OCI-LY1 (cell line): ENCODE data around the gene FAM156A.

Source experiments
- H2AFZ ChIP-seq: fragments of 200-600 bp; sonication (generic), shearing (Covaris generic); 2 replicates; pipeline ENCODE4 v1.6.0; 2014; ENCODE audit warnings: antibody characterized with exemption, mild to moderate bottlenecking, low read length
- H3F3A ChIP-seq: fragments of 200-600 bp; sonication (generic), shearing (Covaris generic); 2 replicates; pipeline ENCODE4 v1.6.0; 2014; ENCODE audit warnings: mild to moderate bottlenecking, antibody characterized with exemption, low read length, moderate library complexity; ENCODE audit not compliant: insufficient read depth
- H3K27ac ChIP-seq: fragments of 200-600 bp; sonication (generic); 2 replicates; pipeline ENCODE4 v1.5.1; 2014; ENCODE audit warnings: low read length, mixed run types, mild to moderate bottlenecking, low read depth; ENCODE audit not compliant: poor library complexity, severe bottlenecking
- H3K27me3 ChIP-seq: fragments of 200-600 bp; sonication (generic); 2 replicates; pipeline ENCODE4 v1.6.0; 2014; ENCODE audit warnings: antibody characterized with exemption, mild to moderate bottlenecking, low read length, moderate library complexity; ENCODE audit not compliant: insufficient read depth
- H3K36me3 ChIP-seq: fragments of 200-600 bp; sonication (generic); 2 replicates; pipeline ENCODE4 v1.6.1; 2014; ENCODE audit warnings: mild to moderate bottlenecking, antibody characterized with exemption, low read length, moderate library complexity, mixed read lengths; ENCODE audit not compliant: insufficient read depth
- H3K4me1 ChIP-seq: fragments of 200-600 bp; sonication (generic); 2 replicates; pipeline ENCODE4 v1.5.1; 2014; ENCODE audit warnings: mild to moderate bottlenecking, low read length, moderate library complexity; ENCODE audit not compliant: insufficient read depth, severe bottlenecking
- H3K4me2 ChIP-seq: fragments of 200-600 bp; sonication (generic), shearing (Covaris generic); 2 replicates; pipeline ENCODE4 v1.6.1; 2014; ENCODE audit warnings: low read length
- H3K4me3 ChIP-seq: fragments of 200-600 bp; sonication (generic); 2 replicates; pipeline ENCODE4 v1.5.1; 2014; ENCODE audit warnings: low read length, low read depth, mild to moderate bottlenecking, mixed read lengths; ENCODE audit not compliant: poor library complexity, severe bottlenecking
- H3K79me2 ChIP-seq: fragments of 200-600 bp; shearing (Covaris generic); 2 replicates; pipeline ENCODE4 v1.6.1; 2016; ENCODE audit warnings: mixed run types, low read length, mixed read lengths; ENCODE audit not compliant: insufficient read depth
- H3K9ac ChIP-seq: fragments of 200-600 bp; sonication (generic), shearing (Covaris generic); 2 replicates; pipeline ENCODE4 v1.6.1; 2014; ENCODE audit warnings: mild to moderate bottlenecking, low read length, mixed read lengths
- H3K9me2 ChIP-seq: fragments of 200-600 bp; sonication (generic), shearing (Covaris generic); 2 replicates; pipeline ENCODE4 v1.6.1; 2014; ENCODE audit warnings: low read depth, mild to moderate bottlenecking, low read length, mixed read lengths
- H3K9me3 ChIP-seq: fragments of 200-600 bp; shearing (Covaris generic); 2 replicates; pipeline ENCODE4 v1.6.1; 2014; ENCODE audit warnings: low read length, mixed read lengths
- H4K20me1 ChIP-seq: fragments of 200-600 bp; sonication (generic), shearing (Covaris generic); 2 replicates; pipeline ENCODE4 v1.6.0; 2016; ENCODE audit warnings: mild to moderate bottlenecking, low read length; ENCODE audit not compliant: insufficient read depth
- CTCF ChIP-seq: fragments of 200-600 bp; sonication (generic), shearing (Covaris generic); IDR thresholded peaks from 2 replicates; pipeline ENCODE4 v1.5.1; 2017; ENCODE audit warnings: mild to moderate bottlenecking, antibody characterized with exemption, low read length, moderate library complexity, mixed read lengths
- EZH2 ChIP-seq: fragments of 200-600 bp; sonication (generic), shearing (Covaris generic); IDR thresholded peaks from 2 replicates; pipeline ENCODE4 v1.8.0; 2017; ENCODE audit warnings: borderline replicate concordance, mixed run types, mild to moderate bottlenecking, antibody characterized with exemption, low read length, moderate library complexity, mixed read lengths

Gene FAM156A

GRCh38 chrX:53003111-53003510 lies 44.8 kb upstream of the FAM156A start:
- H3K4me1 ChIP-seq, result peaks cover 12% of the 10 kb centered on the region
- no peaks in the 10 kb centered on the region for H3K27me3 ChIP-seq
- H3F3A ChIP-seq, result no peaks in the 10 kb centered on the region
- no peaks in the 10 kb centered on the region for H3K9me3 ChIP-seq
- H3K4me2 ChIP-seq, result no peak overlapping the region
- H3K36me3 ChIP-seq, result no peaks in the 10 kb centered on the region
- H3K79me2 ChIP-seq, result no peaks in the 10 kb centered on the region
- TF ChIP-seq CTCF (no peak), EZH2 (no peak)
- no peak overlapping the region for H3K4me3 ChIP-seq
- H4K20me1 ChIP-seq, result no peaks in the 10 kb centered on the region
- H3K9me2 ChIP-seq, result no peaks in the 10 kb centered on the region
- no peak overlapping the region for H3K9ac ChIP-seq
- H2AFZ ChIP-seq, result no peak overlapping the region
- H3K27ac ChIP-seq, result no peak overlapping the region

GRCh38 chrX:53001958-53002357 lies 43.6 kb upstream of the FAM156A start:
- Histone ChIP-seq H3K36me3 (no peaks in the 10 kb centered on the region), H3F3A (no peaks in the 10 kb centered on the region), H4K20me1 (no peaks in the 10 kb centered on the region), H2AFZ (no peak overlapping the region), H3K9ac (no peak overlapping the region), H3K4me2 (no peak overlapping the region), H3K9me3 (no peaks in the 10 kb centered on the region), H3K27me3 (no peaks in the 10 kb centered on the region), H3K4me3 (no peak overlapping the region), H3K9me2 (no peaks in the 10 kb centered on the region), H3K79me2 (no peaks in the 10 kb centered on the region), H3K27ac (no peak overlapping the region), H3K4me1 (peaks cover 12% of the 10 kb centered on the region)
- TF ChIP-seq EZH2, result no peak
- no peak for TF ChIP-seq CTCF

GRCh38 chrX:53000447-53001135 lies 42.3 kb upstream of the FAM156A start:
- peak overlapping the region; percentile 60 for H3K4me2 ChIP-seq
- no peaks in the 10 kb centered on the region for H3K9me2 ChIP-seq
- H3K9ac ChIP-seq, result peak overlapping the region; percentile 7; the same call in 1 of the 2 replicates
- H2AFZ ChIP-seq, result peak overlapping the region; percentile 96; the same call in 1 of the 2 replicates
- TF ChIP-seq EZH2 (no peak), CTCF (peak; percentile 16; the same call in 1 of the 2 replicates)
- H3K27me3 ChIP-seq, result no peaks in the 10 kb centered on the region
- no peaks in the 10 kb centered on the region for H3F3A ChIP-seq
- H3K4me1 ChIP-seq, result peaks cover 21% of the 10 kb centered on the region
- H3K79me2 ChIP-seq, result no peaks in the 10 kb centered on the region
- H3K9me3 ChIP-seq, result no peaks in the 10 kb centered on the region
- H4K20me1 ChIP-seq, result no peaks in the 10 kb centered on the region
- no peak overlapping the region for H3K27ac ChIP-seq
- H3K4me3 ChIP-seq, result peak overlapping the region; percentile 39
- no peaks in the 10 kb centered on the region for H3K36me3 ChIP-seq
